Spleen (tissue), 11 donors: ENCODE measurements around the gene DDX11. TPM values are rescaled to one million over a fixed set of nuclear protein-coding genes. Genes with fewer than 3 reads are reported as not detected.
"Not testable (repeated sequence)": the region's sequence is repeated elsewhere in the genome, so short reads cannot be mapped to it uniquely, and the experiment has no call there.

Experiments used
- DNase-seq: peaks from one replicate; pipeline ENCODE4 v3.0.0-alpha.2; 2020
- H3K27ac ChIP-seq, 8 donors: fragments of 200-600 bp; sonication (generic) in 7 of 8; 1 replicate in 4 of 8; 2 replicates in 4 of 8; pipeline versions ENCODE4 v1.5.0 to v1.8.0; 2016 to 2021; ENCODE audit warnings: inconsistent platforms in 4 of 8, mild to moderate bottlenecking in 4 of 8, moderate library complexity in 1 of 8
- H3K27me3 ChIP-seq, 7 donors: fragments of 200-600 bp; sonication (generic) in 6 of 7; replicated peaks in 1 of 7; 1 replicate in 4 of 7; 2 replicates in 3 of 7; pipeline versions ENCODE4 v1.5.0 to v1.8.0; 2016 to 2021; ENCODE audit warnings: inconsistent platforms in 3 of 7, mild to moderate bottlenecking in 1 of 7
- H3K36me3 ChIP-seq, 6 donors: fragments of 200-600 bp; sonication (generic) in 5 of 6; 1 replicate in 4 of 6; 2 replicates in 2 of 6; pipeline versions ENCODE4 v1.5.0 to v1.8.0; 2016 to 2021; ENCODE audit warnings: inconsistent platforms in 2 of 6
- H3K4me1 ChIP-seq, 6 donors: fragments of 200-600 bp; sonication (generic) in 5 of 6; 1 replicate in 3 of 6; 2 replicates in 3 of 6; pipeline versions ENCODE4 v1.5.0 to v1.8.0; 2016 to 2021; ENCODE audit warnings: inconsistent platforms in 3 of 6
- H3K4me3 ChIP-seq, 8 donors: fragments of 200-600 bp; sonication (generic) in 7 of 8; 1 replicate in 4 of 8; 2 replicates in 4 of 8; pipeline versions ENCODE4 v1.5.0 to v1.8.0; 2016 to 2021; ENCODE audit warnings: inconsistent platforms in 4 of 8, mild to moderate bottlenecking in 4 of 8, moderate library complexity in 2 of 8
- H3K9me3 ChIP-seq, 8 donors: fragments of 200-600 bp; sonication (generic) in 7 of 8; 1 replicate in 4 of 8; 2 replicates in 4 of 8; pipeline versions ENCODE4 v1.5.0 to v1.8.0; 2016 to 2021; ENCODE audit warnings: inconsistent platforms in 4 of 8
- WGBS, 5 donors: extraction: QIAGEN DNeasy Blood & Tissue Kit in 3 of 5; methylation state at CpG; one replicate each; pipeline versions ENCODE4 v1.1.5 to v1.1.7; 2013 to 2018; 5-methylcytosine and 5-hydroxymethylcytosine counted together
- intact Hi-C: fragments of 100-400 bp; cut with DNase I; formaldehyde crosslinking; loops from one replicate; pipeline ENCODE4 v1.15.0; 2023; ENCODE audit warnings: low total_unique reads
- polyA plus RNA-seq, 3 donors: library from polyadenylated mRNA; stranded (reverse); fragments of 200-250 nt; gene quantifications; one replicate each; pipeline ENCODE4 v1.2.1, GENCODE V29; 2013
- small RNA-seq, 4 donors: library from RNA; depleted of rRNA; stranded (forward); fragments of <200 nt; gene quantifications; one replicate each; pipeline ENCODE3, GENCODE V24; 2016
- total RNA-seq, 7 donors: library from RNA; depleted of rRNA in 3 of 7; stranded (reverse); fragments of >200 nt in 3 of 7; fragmentation: NEBNext Ultra II Directional in 4 of 7; extraction: Animal tissue kit (Norgen Biotek cat#: 25700) in 4 of 7; gene quantifications; one replicate each; pipeline versions ENCODE4 v1.1.0 to v1.2.1, GENCODE V29; 2016 to 2021
- donor health status: healthy with polysubstance abuse.
- donor health status: DM: no; HTN: no; CAD: no; lungs with moderate emphysema.
- donor health status: DM: no; HTN: no; CAD: no.
- donor health status: Bipolar disorder and iron deficiency.
- donor health status: healthy.
- donor health status: DM: no; HTN: no; CAD: no.
- donor health status: DM: yes; HTN: yes; CAD: no.

Gene DDX11
- total and polyA plus RNA-seq, 10 donors, result 13.3 to 66.7 (median 34.0) TPM

DNA sequence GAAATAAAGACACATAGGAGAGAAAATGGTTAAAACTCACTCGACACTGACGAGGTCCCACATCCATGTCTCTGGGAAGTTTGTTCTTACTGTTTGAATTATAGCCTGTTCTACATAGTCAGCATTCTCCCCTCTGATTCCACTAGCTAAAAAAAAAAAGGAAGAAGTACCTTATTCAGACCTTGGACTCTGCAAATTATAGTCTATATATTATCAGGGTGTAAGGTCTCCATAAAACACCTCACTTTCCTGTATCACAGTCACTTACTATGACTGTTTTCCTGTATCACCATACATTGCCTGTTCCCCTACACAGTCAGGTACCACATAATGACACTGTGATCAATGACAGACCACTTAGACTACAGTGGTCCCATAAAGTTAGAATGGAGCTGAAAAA lies 62.9 kb downstream of the DDX11 start:
- DNase-seq, H3K27ac ChIP-seq, H3K4me1 ChIP-seq, H3K4me3 ChIP-seq, intact Hi-C loops, H3K27me3 ChIP-seq, H3K36me3 ChIP-seq: not testable (repeated sequence)
- WGBS, 5 donors, result 46 to 84% (median 79%) methylated on average over 2 of the region's 2 CpGs
- peaks cover 0 to 12% (median 0%) of the 10 kb centered on the region in 8 donors for H3K9me3 ChIP-seq

DNA sequence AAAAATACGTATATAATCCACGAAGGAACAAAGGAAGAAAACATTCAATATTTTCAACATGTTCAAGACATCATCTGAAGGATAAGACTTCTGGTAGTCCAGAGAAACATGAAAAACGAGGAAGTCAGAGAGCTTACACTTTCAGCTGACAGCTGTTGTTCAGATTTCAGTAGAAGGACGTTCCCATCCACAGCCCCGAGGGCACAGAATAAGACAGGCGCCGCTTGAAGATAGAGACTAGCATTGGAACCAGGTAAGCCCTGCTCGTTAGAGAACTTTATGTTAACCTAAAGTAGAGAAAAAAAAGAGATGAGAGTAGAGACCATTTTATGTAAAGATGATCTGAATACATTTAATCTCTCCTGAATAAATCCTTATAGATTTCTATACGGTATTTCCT lies 71.1 kb downstream of the DDX11 start:
- DNase-seq, H3K27ac ChIP-seq, H3K4me1 ChIP-seq, H3K9me3 ChIP-seq, H3K36me3 ChIP-seq, H3K27me3 ChIP-seq, intact Hi-C loops, H3K4me3 ChIP-seq: not testable (repeated sequence)
- 33 to 44% (median 35%) methylated on average over 9 of the region's 9 CpGs for whole genome bisulfite sequencing, 5 donors

DNA sequence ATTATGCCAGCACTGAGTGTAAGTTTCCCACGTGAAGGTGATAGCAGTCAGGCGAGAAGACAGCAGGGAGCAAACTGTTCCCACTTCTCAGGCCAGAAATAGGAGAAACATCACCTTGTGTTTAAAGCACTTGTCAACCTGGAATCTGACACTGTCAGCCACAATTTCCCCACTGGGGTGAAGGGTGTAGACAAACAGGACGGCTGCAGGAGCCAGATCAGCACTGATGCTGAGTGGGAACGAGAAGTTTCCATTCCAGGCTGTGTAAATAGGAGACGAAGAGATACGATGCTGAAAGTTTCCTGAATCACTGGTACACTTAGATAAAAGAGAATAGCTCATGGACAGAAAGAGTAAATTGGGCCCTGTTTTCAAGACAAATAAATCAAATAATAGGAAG lies 71.6 kb downstream of the DDX11 start:
- H3K4me3 ChIP-seq, DNase-seq, H3K36me3 ChIP-seq, H3K4me1 ChIP-seq, H3K27me3 ChIP-seq, intact Hi-C loops, H3K9me3 ChIP-seq, H3K27ac ChIP-seq: not testable (repeated sequence)
- 16 to 32% (median 23%) methylated on average over 4 to 6 of the region's 6 CpGs for WGBS, 5 donors

DNA sequence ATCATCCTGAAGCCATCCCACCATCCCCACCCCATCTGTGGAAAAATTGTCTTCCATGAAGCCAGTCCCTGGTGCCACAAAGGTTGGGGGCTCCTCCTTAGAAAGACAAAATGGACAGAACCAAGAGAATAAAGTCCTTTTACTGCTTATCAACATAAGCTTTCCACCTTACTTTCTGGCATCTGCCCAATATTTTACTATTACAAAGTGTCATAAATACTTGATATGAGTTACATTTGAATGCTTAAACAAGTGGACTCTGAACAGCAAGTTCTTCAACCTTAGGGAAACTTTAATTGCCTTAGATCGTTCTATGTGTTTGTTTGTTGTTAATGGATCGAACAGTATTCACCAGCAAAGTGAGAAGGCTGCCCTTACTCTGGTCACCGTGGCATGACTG lies 73.8 kb downstream of the DDX11 start:
- intact Hi-C loops, H3K27me3 ChIP-seq, DNase-seq, H3K27ac ChIP-seq, H3K9me3 ChIP-seq, H3K4me3 ChIP-seq, H3K4me1 ChIP-seq, H3K36me3 ChIP-seq: not testable (repeated sequence)
- WGBS, 5 donors, result 90 to 100% (median 95%) methylated on average over 2 to 3 of the region's 3 CpGs

DNA sequence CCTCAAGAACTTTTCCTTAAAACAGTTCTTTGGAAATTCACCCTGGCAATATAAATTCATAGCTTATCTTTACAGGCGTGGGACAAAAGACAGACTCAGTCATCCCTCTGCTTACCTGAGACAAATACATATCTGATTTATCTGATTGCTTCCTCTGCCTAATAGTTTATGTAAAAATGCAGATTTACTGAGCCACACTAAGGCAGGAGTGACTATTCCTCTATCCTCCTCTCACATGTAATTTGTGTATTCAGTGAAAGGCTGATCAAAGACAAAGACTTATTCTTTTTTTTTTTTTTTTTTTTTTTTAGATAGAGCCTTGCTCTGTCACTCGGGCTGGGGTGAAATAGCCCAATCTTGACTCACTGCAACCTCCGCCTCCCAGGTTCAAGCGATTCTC lies 77.1 kb downstream of the DDX11 start:
- H3K9me3 ChIP-seq, H3K27me3 ChIP-seq, H3K4me1 ChIP-seq, DNase-seq, H3K27ac ChIP-seq, H3K36me3 ChIP-seq, H3K4me3 ChIP-seq, intact Hi-C loops: not testable (repeated sequence)
- 77 to 91% (median 89%) methylated on average over 4 of the region's 4 CpGs for WGBS, 5 donors

Small RNA genes lying within 50 kb of the gene (small RNA-seq; reads per million reads assigned to genes)
- 0 reads per million in 4 donors for gene RF00072

Other genes starting within 250 kb of the DDX11 start
- 1 to 10 TPM in 6 of 7 donors, under 1 TPM in 1; 0.26 to 4.1 (median 2.0) TPM for gene TSPAN11, start 147.1 kb upstream of the DDX11 start, total RNA-seq
- gene TSPAN11, start 147.1 kb upstream of the DDX11 start, polyA plus RNA-seq, result 1 to 10 TPM in 1 of 3 donors, under 1 TPM in 2; 0.67 to 1.0 (median 0.93) TPM